GM12878 (cell line): ENCODE data around the gene CCND2. TPM values are rescaled to one million over a fixed set of nuclear protein-coding genes. Genes with fewer than 3 reads are reported as not detected.

ENCODE experiments used
- ATF3 ChIP-seq: IDR thresholded peaks from 2 replicates; pipeline ENCODE4 v1.6.1; 2011; ENCODE audit warnings: low read depth, mild to moderate bottlenecking, low read length, moderate library complexity, borderline replicate concordance; ENCODE audit errors: extremely low read depth
- DPF2 ChIP-seq: fragments of 450-650 bp; IDR thresholded peaks from 2 replicates; pipeline ENCODE4 v1.6.1; 2017; ENCODE audit warnings: mild to moderate bottlenecking
- E2F8 ChIP-seq: fragments of 450-650 bp; IDR thresholded peaks from 2 replicates; pipeline ENCODE4 v1.6.1; 2018; ENCODE audit warnings: mild to moderate bottlenecking, low read depth, moderate library complexity; ENCODE audit not compliant: partially characterized antibody
- JUNB ChIP-seq: IDR thresholded peaks from 2 replicates; pipeline ENCODE4 v1.6.1; 2016; ENCODE audit warnings: antibody characterized with exemption, mild to moderate bottlenecking
- KAT2A ChIP-seq: conservative IDR thresholded peaks from 2 replicates; pipeline ENCODE4 v1.6.1; 2011; ENCODE audit warnings: low read depth, low read length; ENCODE audit not compliant: control insufficient read depth
- PBX3 ChIP-seq: IDR thresholded peaks from 2 replicates; pipeline ENCODE4 v1.6.1; 2011; ENCODE audit warnings: mild to moderate bottlenecking, low read depth, low read length, moderate library complexity; ENCODE audit not compliant: insufficient replicate concordance
- RB1 ChIP-seq: fragments of 450-650 bp; formaldehyde crosslinking; IDR thresholded peaks from 2 replicates; pipeline ENCODE4 v1.6.1; 2017; ENCODE audit warnings: mild to moderate bottlenecking, borderline replicate concordance
- SIN3A ChIP-seq: IDR thresholded peaks from 2 replicates; pipeline ENCODE4 v1.6.1; 2012; ENCODE audit warnings: low read depth, low read length, improper control_type of control experiment
- SPI1 ChIP-seq: IDR thresholded peaks from 2 replicates; pipeline ENCODE4 v1.6.1; 2011; ENCODE audit warnings: low read depth, mild to moderate bottlenecking, low read length, moderate library complexity, borderline replicate concordance; ENCODE audit not compliant: insufficient read depth
- SREBF2 ChIP-seq: IDR thresholded peaks from 2 replicates; pipeline ENCODE4 v1.6.1; 2012; ENCODE audit warnings: mild to moderate bottlenecking, low read length
- SUPT20H ChIP-seq: IDR thresholded peaks from 2 replicates; pipeline ENCODE4 v1.6.1; 2011; ENCODE audit warnings: low read depth, mild to moderate bottlenecking, low read length, moderate library complexity, borderline replicate concordance; ENCODE audit not compliant: control insufficient read depth
- TBL1XR1 ChIP-seq: IDR thresholded peaks from 2 replicates; pipeline ENCODE4 v1.6.1; 2012; ENCODE audit warnings: low read depth, low read length, improper control_type of control experiment
- YBX1 ChIP-seq: fragments of 450-650 bp; IDR thresholded peaks from 2 replicates; pipeline ENCODE4 v1.6.1; 2016; ENCODE audit warnings: antibody characterized with exemption
- ZNF217 ChIP-seq: fragments of 450-650 bp; IDR thresholded peaks from 2 replicates; pipeline ENCODE4 v1.6.1; 2017; ENCODE audit warnings: antibody characterized with exemption, mild to moderate bottlenecking
- polyA plus RNA-seq, 11 experiments: library from polyadenylated mRNA; depleted of rRNA in 4 of 11; unstranded in 6 of 11; stranded (reverse) in 5 of 11; fragments of >200 nt; fragmentation: Nextera tagmentation in 4 of 11; fragmentation: Illumina TruSeq in 1 of 11; extraction: Ambion mirVana in 4 of 11; extraction: Trizol in 1 of 11; gene quantifications; 1 replicate in 1 of 11; 2 replicates in 10 of 11; pipeline versions ENCODE4 v1.2.1 to v1.2.3, GENCODE V29; 2011 to 2016; ENCODE audit warnings: inconsistent platforms in 2 of 11, missing spikeins in 2 of 11, low read depth in 1 of 11
- total RNA-seq, 4 experiments: library from RNA; depleted of rRNA in 3 of 4; stranded (reverse); fragments of >200 nt in 3 of 4; fragmentation: Illumina TruSeq in 1 of 4; extraction: Trizol in 1 of 4; gene quantifications; 2 replicates each; pipeline versions ENCODE4 v1.2.1 to v1.2.3, GENCODE V29; 2013 to 2021
- TF ChIP-seq, protein P1 (sequence below): fragments of 450-650 bp; IDR thresholded peaks from 2 replicates; pipeline ENCODE4 v1.6.1; 2017; ENCODE audit warnings: mild to moderate bottlenecking, moderate library complexity
- TF ChIP-seq, protein P2 (sequence below): fragments of 150-350 bp; IDR thresholded peaks from 2 replicates; pipeline ENCODE4 v1.6.1; 2014; ENCODE audit warnings: mild to moderate bottlenecking, low read depth, low read length
- TF ChIP-seq, protein P3 (sequence below): fragments of 450-650 bp; IDR thresholded peaks from 2 replicates; pipeline ENCODE4 v1.6.1; 2017; ENCODE audit warnings: borderline replicate concordance

The CCND2 gene
- total and polyA plus RNA-seq, 10 of the 15 experiments (the other 5 are each of a cell fraction or from before 2014, with no cell fraction given): 30.1 to 263 (median 152) TPM

GRCh38 chr12:4272424-4273272 lies 914 bp upstream of the CCND2 start (continued):
- TF ChIP-seq, protein P1, sequence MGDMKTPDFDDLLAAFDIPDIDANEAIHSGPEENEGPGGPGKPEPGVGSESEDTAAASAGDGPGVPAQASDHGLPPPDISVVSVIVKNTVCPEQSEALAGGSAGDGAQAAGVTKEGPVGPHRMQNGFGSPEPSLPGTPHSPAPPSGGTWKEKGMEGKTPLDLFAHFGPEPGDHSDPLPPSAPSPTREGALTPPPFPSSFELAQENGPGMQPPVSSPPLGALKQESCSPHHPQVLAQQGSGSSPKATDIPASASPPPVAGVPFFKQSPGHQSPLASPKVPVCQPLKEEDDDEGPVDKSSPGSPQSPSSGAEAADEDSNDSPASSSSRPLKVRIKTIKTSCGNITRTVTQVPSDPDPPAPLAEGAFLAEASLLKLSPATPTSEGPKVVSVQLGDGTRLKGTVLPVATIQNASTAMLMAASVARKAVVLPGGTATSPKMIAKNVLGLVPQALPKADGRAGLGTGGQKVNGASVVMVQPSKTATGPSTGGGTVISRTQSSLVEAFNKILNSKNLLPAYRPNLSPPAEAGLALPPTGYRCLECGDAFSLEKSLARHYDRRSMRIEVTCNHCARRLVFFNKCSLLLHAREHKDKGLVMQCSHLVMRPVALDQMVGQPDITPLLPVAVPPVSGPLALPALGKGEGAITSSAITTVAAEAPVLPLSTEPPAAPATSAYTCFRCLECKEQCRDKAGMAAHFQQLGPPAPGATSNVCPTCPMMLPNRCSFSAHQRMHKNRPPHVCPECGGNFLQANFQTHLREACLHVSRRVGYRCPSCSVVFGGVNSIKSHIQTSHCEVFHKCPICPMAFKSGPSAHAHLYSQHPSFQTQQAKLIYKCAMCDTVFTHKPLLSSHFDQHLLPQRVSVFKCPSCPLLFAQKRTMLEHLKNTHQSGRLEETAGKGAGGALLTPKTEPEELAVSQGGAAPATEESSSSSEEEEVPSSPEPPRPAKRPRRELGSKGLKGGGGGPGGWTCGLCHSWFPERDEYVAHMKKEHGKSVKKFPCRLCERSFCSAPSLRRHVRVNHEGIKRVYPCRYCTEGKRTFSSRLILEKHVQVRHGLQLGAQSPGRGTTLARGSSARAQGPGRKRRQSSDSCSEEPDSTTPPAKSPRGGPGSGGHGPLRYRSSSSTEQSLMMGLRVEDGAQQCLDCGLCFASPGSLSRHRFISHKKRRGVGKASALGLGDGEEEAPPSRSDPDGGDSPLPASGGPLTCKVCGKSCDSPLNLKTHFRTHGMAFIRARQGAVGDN: peak; percentile 95
- TF ChIP-seq YBX1: no peak
- peak; percentile 45; the same call in 1 of the 2 replicates for TF ChIP-seq ZNF217
- peak; percentile 88 for TF ChIP-seq DPF2
- TF ChIP-seq, protein P2, sequence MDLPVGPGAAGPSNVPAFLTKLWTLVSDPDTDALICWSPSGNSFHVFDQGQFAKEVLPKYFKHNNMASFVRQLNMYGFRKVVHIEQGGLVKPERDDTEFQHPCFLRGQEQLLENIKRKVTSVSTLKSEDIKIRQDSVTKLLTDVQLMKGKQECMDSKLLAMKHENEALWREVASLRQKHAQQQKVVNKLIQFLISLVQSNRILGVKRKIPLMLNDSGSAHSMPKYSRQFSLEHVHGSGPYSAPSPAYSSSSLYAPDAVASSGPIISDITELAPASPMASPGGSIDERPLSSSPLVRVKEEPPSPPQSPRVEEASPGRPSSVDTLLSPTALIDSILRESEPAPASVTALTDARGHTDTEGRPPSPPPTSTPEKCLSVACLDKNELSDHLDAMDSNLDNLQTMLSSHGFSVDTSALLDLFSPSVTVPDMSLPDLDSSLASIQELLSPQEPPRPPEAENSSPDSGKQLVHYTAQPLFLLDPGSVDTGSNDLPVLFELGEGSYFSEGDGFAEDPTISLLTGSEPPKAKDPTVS: no peak
- TF ChIP-seq KAT2A: no peak
- peak; percentile 15 for TF ChIP-seq PBX3
- TF ChIP-seq TBL1XR1: peak; percentile 57; the same call in 1 of the 2 replicates
- TF ChIP-seq SPI1: no peak
- TF ChIP-seq RB1: peak; percentile 53; the same call in 1 of the 2 replicates
- no peak for TF ChIP-seq SUPT20H
- no peak for TF ChIP-seq ATF3
- TF ChIP-seq E2F8: no peak
- TF ChIP-seq SREBF2: no peak
- peak; percentile 49; the same call in 1 of the 2 replicates for TF ChIP-seq SIN3A
- TF ChIP-seq, protein P3, sequence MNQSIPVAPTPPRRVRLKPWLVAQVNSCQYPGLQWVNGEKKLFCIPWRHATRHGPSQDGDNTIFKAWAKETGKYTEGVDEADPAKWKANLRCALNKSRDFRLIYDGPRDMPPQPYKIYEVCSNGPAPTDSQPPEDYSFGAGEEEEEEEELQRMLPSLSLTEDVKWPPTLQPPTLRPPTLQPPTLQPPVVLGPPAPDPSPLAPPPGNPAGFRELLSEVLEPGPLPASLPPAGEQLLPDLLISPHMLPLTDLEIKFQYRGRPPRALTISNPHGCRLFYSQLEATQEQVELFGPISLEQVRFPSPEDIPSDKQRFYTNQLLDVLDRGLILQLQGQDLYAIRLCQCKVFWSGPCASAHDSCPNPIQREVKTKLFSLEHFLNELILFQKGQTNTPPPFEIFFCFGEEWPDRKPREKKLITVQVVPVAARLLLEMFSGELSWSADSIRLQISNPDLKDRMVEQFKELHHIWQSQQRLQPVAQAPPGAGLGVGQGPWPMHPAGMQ: no peak; the same call in 1 of the 2 replicates
- no peak for TF ChIP-seq JUNB
